T-helper 22 cell (primary cell): ENCODE data around the gene FARS2.

Experiments
- DNase-seq: peaks from one replicate; pipeline ENCODE4 v3.0.0-alpha.2; 2020; ENCODE audit warnings: low read depth

The FARS2 gene

GRCh38 chr6:5287205-5287965 lies 26.1 kb downstream of the FARS2 start:
- no peak for DNase-seq

GRCh38 chr6:5287966-5288297 lies 26.6 kb downstream of the FARS2 start:
- DNase-seq, result no peak

- no peak for DNase-seq
Measured at GRCh38 chr6:5290097-5290496, 28.8 kb downstream of the FARS2 start.

GRCh38 chr6:5290500-5290899 lies 29.2 kb downstream of the FARS2 start:
- no peak for DNase-seq

- DNase-seq, result no peak
Measured at GRCh38 chr6:5292154-5292553, 30.8 kb downstream of the FARS2 start.

GRCh38 chr6:5293692-5294091 lies 32.4 kb downstream of the FARS2 start:
- DNase-seq, result no peak

- no peak for DNase-seq
Measured at GRCh38 chr6:5294392-5295211, 33.3 kb downstream of the FARS2 start.

- no peak for DNase-seq
Measured at GRCh38 chr6:5295623-5296022, 34.3 kb downstream of the FARS2 start.

- DNase-seq, result no peak
Measured at GRCh38 chr6:5300206-5300764, 39.0 kb downstream of the FARS2 start.

GRCh38 chr6:5302220-5302946 lies 41.1 kb downstream of the FARS2 start:
- no peak for DNase-seq

GRCh38 chr6:5302995-5303622 lies 41.8 kb downstream of the FARS2 start:
- peak; percentile 41 for DNase-seq

- DNase-seq, result no peak
Measured at GRCh38 chr6:5303682-5304081, 42.4 kb downstream of the FARS2 start.

- no peak for DNase-seq
Measured at GRCh38 chr6:5305968-5306626, 44.8 kb downstream of the FARS2 start.

GRCh38 chr6:5307058-5307457 lies 45.7 kb downstream of the FARS2 start:
- DNase-seq, result no peak

- no peak for DNase-seq
Measured at GRCh38 chr6:5308066-5308465, 46.8 kb downstream of the FARS2 start.

GRCh38 chr6:5314191-5314865 lies 53.0 kb downstream of the FARS2 start:
- no peak for DNase-seq

- DNase-seq, result no peak
Measured at GRCh38 chr6:5315881-5316280, 54.6 kb downstream of the FARS2 start.

- DNase-seq, result no peak
Measured at GRCh38 chr6:5316951-5317350, 55.6 kb downstream of the FARS2 start.

GRCh38 chr6:5318617-5319272 lies 57.4 kb downstream of the FARS2 start:
- DNase-seq, result no peak

- DNase-seq, result no peak
Measured at GRCh38 chr6:5323979-5324378, 62.7 kb downstream of the FARS2 start.
